NCI-H2227 (cell line): Measurements from ENCODE around the gene AFF2.

ENCODE experiments used
- DNase-seq: peaks from one replicate; lab custom pipeline; 2025; ENCODE audit not compliant: unreplicated experiment; lab: John Stamatoyannopoulos, UW

The AFF2 gene

DNA sequence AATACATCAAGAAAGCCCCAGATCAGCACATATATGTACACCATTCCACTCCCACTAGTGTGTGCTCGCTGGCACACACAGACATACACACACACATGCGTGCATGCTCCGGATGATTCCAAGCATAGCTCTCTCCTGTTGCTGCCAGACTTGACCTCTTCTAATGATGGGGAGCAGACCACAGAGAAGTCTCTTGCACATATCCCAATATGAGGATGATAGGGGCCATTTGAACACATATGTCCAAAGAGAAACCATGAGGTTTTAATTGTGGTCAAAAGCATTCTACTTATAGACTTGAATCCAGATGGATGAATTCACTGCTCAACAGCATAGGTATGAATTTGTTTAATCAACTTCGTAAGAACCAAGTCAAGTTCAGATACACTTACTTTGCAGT lies 214.9 kb downstream of the AFF2 start:
- DNase-seq, result no peak

GRCh38 chrX:148722966-148723365 lies 222.5 kb downstream of the AFF2 start:
- no peak for DNase-seq

GRCh38 chrX:148723551-148723950 lies 223.1 kb downstream of the AFF2 start:
- DNase-seq, result no peak

DNA sequence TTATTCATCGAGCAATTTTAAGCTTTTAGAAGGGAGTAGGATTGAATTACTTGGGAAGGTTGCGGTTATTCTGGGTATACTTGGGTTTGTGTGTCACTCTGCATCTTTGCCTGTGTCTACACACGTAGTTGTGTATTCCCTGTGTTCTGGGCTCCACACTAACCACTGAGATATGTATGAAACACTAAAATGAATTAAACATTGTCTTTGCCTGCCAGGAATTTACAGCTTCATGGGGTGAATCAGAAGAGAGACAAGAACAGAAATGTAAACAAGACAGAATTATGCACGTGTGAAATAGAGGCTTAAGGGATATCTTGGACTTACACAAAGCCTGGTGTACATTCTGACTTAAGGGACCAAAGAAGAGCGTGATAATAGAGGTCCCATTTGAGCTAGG lies 228.5 kb downstream of the AFF2 start:
- no peak for DNase-seq

GRCh38 chrX:148732743-148733142 lies 232.3 kb downstream of the AFF2 start:
- no peak for DNase-seq

GRCh38 chrX:148741441-148741840 lies 241.0 kb downstream of the AFF2 start:
- no peak for DNase-seq

- no peak for DNase-seq
Observed at GRCh38 chrX:148755111-148755510, 254.7 kb downstream of the AFF2 start.

DNA sequence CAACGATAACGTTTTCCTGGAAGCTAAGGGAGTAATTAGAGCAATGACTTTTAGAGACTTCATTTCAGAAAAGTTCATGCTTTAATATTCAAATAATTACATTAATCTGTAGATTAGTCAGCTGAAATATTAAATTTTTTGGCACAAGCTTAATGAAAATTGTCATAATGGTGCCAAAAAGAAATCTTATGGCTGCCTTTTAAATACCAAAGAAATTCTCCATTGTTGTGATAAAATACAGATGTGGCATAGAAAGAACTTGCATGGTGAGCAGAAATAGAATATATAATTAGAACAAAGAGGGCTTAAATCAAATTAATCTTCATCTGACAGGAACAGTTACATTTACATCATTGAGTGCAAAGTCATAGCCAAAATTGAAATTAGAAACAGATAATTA lies 263.5 kb downstream of the AFF2 start:
- no peak for DNase-seq

- no peak for DNase-seq
Observed at GRCh38 chrX:148768296-148768695, 267.9 kb downstream of the AFF2 start.

DNA sequence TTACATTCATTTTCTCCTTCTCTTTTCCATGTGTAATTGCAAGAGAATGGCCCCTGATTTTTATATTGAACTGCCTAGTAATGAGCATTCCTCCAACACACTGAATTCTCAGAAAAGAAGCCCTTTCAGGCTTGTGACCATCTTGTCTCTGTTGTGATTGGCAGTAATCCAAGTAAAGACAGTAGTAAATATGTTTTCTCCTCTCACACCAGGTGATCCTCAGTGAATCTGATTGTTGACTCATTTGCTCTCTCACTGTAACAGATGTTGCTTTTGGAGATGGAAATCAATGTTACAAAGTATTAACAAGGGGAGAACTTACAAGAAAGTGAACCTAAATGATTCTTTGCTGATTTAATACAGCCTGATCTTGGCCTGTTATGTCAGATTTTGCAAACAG lies 271.0 kb downstream of the AFF2 start:
- DNase-seq, result no peak

DNA sequence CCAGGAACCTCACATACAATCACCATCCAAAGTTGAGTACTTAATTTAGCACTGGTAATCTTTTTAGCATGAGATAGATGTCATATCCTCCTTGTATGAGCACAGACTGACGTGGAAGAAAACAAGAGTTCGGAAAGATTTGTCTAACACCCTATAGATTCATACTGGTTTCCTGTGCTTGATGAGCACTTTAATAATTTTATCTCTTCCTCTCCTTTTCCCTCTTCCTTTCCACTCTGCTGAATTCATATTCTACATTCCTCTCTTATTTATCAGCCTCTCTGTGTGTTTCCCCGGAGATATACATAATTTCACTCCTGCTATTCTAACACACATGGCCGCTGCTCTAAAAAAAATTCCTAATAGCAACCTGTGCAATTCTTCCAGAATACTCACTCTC lies 273.9 kb downstream of the AFF2 start:
- no peak for DNase-seq

- no peak for DNase-seq
Observed at GRCh38 chrX:148784137-148784536, 283.7 kb downstream of the AFF2 start.

- no peak for DNase-seq
Observed at GRCh38 chrX:148784856-148785255, 284.4 kb downstream of the AFF2 start.

- no peak for DNase-seq
Observed at GRCh38 chrX:148785256-148785655, 284.8 kb downstream of the AFF2 start.

GRCh38 chrX:148788449-148788848 lies 288.0 kb downstream of the AFF2 start:
- DNase-seq, result no peak

GRCh38 chrX:148794350-148794749 lies 293.9 kb downstream of the AFF2 start:
- DNase-seq, result no peak

DNA sequence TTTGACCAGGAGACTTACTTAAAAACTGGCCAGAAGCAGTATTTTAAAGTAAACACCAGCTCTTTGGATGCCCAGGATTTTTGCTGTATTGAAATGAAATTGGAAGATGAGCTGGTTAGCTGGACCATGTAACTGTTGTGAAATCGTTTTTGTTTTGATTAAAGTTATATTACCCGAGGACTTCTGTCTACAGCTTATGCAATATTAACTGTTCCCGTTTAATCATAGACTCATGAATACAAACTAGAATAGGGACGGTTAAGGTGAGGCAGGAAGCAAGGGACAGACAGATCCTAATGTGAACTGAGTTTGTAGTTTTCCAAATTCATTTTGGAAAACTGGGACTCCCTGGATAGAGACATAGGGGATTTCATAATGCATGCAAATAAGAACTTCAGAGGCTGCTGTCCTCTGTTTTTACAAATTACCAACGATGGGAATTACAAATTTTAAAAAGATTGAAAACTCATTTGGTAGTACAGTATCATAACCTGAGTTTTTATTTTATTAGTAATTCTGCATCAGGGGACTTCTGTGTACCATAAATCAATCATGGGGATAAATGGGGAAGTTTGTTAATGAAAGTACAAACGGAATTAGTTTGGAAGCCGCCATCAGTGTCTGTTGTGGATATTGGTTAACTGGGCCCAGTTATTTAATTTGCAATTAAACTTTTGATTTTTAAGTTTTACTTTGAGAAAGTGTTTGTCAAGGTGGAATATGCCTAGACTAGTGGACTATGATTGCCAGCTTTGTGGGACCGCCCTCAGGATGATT lies 304.4 kb downstream of the AFF2 start:
- no peak for DNase-seq

GRCh38 chrX:148806145-148806870 lies 305.9 kb downstream of the AFF2 start:
- DNase-seq, result no peak

GRCh38 chrX:148808833-148809232 lies 308.4 kb downstream of the AFF2 start:
- DNase-seq, result no peak

GRCh38 chrX:148811236-148811635 lies 310.8 kb downstream of the AFF2 start:
- no peak for DNase-seq

DNA sequence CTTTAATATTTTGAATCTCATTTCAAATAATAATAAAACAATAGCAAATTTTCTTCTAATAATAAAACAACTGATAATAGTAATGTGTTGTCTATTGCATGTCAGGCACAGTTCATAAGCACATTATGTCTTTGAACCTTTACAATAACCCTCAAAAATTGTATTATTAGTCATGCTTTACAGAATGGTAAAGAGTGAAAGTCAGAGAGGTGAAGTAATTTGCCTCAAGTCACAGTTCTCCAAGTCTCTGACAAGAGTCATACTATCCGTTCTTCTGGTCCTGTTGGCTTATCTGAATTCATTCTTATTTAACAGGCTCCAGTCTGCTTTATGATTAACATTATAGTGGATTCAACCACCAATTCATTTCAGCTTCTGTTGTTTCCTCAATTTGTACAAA lies 313.0 kb downstream of the AFF2 start:
- DNase-seq, result no peak

- DNase-seq, result no peak
Observed at GRCh38 chrX:148813967-148814366, 313.6 kb downstream of the AFF2 start.
